Measurements from ENCODE around the gene PCSK7.

Gene PCSK7

DNA sequence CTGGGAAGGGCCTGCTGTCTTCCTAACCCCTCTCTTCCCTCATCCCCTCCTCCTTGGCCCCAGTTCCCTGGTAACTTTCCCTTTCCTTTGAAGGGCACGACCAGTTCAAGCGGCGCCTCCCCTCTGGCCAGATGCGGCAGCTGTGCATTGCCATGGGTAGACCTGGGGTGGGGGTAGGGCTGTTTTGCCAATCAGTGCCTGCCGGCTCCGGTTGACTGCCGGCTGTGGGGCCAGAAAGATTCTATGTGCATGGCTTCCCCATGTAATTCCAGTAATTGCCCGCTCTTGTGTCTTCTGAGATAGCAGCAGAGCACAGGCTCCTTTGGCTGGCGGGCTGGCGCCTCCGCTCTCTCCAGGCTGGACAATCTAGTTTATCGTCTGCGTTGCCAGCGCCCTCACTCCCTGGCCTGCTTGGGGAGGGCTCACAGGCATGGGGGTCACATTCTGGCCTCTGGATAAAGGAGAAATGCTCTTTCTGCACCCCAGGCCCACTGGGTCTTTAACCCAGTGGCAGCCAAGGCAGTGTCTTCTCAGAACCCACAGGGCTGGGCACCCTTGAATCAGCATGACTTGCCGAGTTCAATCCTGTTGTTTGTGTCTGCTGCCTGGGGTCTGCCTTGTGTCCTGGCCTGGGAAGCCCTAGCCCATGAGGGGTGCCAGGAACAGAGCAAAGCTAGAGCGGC is 43.9 kb downstream of the PCSK7 start:
- H3K36me3 ChIP-seq (ENCODE audit: control insufficient read depth, insufficient read depth, low read length): no peaks in the 10 kb centered on the region
- H3K9ac ChIP-seq: no peak overlapping the region
- H3K4me2 ChIP-seq (ENCODE audit: low read length): no peak overlapping the region
- H3K9me3 ChIP-seq (ENCODE audit: control insufficient read depth, low read length): no peaks in the 10 kb centered on the region
- H2AFZ ChIP-seq: no peak overlapping the region
- TF ChIP-seq, protein P1, sequence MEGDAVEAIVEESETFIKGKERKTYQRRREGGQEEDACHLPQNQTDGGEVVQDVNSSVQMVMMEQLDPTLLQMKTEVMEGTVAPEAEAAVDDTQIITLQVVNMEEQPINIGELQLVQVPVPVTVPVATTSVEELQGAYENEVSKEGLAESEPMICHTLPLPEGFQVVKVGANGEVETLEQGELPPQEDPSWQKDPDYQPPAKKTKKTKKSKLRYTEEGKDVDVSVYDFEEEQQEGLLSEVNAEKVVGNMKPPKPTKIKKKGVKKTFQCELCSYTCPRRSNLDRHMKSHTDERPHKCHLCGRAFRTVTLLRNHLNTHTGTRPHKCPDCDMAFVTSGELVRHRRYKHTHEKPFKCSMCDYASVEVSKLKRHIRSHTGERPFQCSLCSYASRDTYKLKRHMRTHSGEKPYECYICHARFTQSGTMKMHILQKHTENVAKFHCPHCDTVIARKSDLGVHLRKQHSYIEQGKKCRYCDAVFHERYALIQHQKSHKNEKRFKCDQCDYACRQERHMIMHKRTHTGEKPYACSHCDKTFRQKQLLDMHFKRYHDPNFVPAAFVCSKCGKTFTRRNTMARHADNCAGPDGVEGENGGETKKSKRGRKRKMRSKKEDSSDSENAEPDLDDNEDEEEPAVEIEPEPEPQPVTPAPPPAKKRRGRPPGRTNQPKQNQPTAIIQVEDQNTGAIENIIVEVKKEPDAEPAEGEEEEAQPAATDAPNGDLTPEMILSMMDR (IDR thresholded peaks at IDR 0.05): no peak
- no peak overlapping the region for H3K27ac ChIP-seq
- H3K27me3 ChIP-seq (ENCODE audit: control insufficient read depth, insufficient read depth, low read length): no peaks in the 10 kb centered on the region
- H3K4me1 ChIP-seq: no peaks in the 10 kb centered on the region
- no peak overlapping the region for H3K4me3 ChIP-seq (ENCODE audit: low read depth, low read length)
- H3K79me2 ChIP-seq: no peaks in the 10 kb centered on the region

DNA sequence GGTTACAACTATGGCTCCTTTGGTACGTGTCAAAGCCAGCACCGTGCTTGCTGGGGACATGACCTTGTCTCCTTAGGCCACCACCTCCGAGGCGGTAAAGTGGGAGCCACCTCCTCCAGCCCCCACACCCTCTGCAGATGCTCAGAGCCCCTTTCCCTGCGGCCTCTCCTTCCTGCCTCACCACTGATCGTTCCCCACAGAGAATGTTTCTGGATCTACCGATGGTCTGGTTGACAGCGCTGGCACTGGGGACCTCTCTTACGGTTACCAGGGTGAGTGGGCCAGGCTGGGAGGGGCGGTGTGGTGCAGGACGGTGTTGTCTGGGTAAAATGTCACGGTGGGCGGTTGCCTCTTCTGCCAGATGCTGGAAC is 44.5 kb downstream of the PCSK7 start:
- H3K27me3 ChIP-seq (ENCODE audit: control insufficient read depth, insufficient read depth, low read length): no peaks in the 10 kb centered on the region
- H3K4me3 ChIP-seq (ENCODE audit: low read depth, low read length): no peak overlapping the region
- H3K79me2 ChIP-seq: no peaks in the 10 kb centered on the region
- no peak overlapping the region for H3K9ac ChIP-seq
- no peak overlapping the region for H2AFZ ChIP-seq
- H3K36me3 ChIP-seq (ENCODE audit: control insufficient read depth, insufficient read depth, low read length): no peaks in the 10 kb centered on the region
- TF ChIP-seq, protein P1 (IDR thresholded peaks at IDR 0.05): no peak
- H3K4me1 ChIP-seq: no peaks in the 10 kb centered on the region
- H3K4me2 ChIP-seq (ENCODE audit: low read length): no peak overlapping the region
- no peaks in the 10 kb centered on the region for H3K9me3 ChIP-seq (ENCODE audit: control insufficient read depth, low read length)
- no peak overlapping the region for H3K27ac ChIP-seq

DNA sequence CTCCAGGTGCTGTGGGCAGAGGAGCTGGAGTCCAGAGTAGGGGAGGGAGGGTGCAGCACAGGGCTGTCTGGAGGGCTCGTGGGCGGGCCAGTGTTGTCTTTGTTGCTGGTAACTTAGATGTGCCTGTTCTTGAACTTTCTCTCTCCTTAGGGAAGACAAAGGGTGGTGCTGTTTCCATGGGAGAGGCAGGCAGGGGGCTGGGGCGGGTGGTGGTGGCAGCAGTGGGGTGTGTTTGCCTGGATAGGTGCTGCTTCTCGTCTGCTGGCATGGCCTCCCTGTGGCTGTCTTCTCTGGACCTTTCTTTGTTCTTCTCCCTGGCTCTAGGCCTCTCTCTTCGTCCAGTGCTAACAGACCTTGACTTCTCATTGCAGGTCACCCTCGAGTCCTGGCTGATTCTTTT is 44.9 kb downstream of the PCSK7 start:
- no peak overlapping the region for H3K9ac ChIP-seq
- no peaks in the 10 kb centered on the region for H3K79me2 ChIP-seq
- no peaks in the 10 kb centered on the region for H3K9me3 ChIP-seq (ENCODE audit: control insufficient read depth, low read length)
- no peak overlapping the region for H3K27ac ChIP-seq
- no peak overlapping the region for H3K4me2 ChIP-seq (ENCODE audit: low read length)
- no peak overlapping the region for H2AFZ ChIP-seq
- TF ChIP-seq, protein P1 (IDR thresholded peaks at IDR 0.05): no peak
- no peaks in the 10 kb centered on the region for H3K4me1 ChIP-seq
- H3K36me3 ChIP-seq (ENCODE audit: control insufficient read depth, insufficient read depth, low read length): no peaks in the 10 kb centered on the region
- H3K27me3 ChIP-seq (ENCODE audit: control insufficient read depth, insufficient read depth, low read length): no peaks in the 10 kb centered on the region
- no peak overlapping the region for H3K4me3 ChIP-seq (ENCODE audit: low read depth, low read length)

DNA sequence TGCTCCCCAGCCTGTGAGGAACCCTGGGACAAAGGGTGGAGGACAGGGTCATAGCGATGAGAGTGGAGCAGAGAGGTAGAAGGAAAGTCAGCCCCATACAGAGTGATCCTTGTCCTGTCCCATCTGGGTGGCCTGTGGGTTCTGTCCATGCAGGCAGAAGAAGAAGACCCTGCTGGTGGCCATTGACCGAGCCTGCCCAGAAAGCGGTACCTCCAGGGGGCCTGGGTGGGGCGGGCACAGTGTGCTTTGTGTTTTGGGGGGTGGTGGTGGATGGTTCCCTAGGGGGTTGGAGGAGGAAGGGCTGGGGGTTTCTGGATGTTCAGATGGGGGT is 45.5 kb downstream of the PCSK7 start:
- TF ChIP-seq, protein P1 (IDR thresholded peaks at IDR 0.05): no peak
- H3K9ac ChIP-seq: no peak overlapping the region
- H3K36me3 ChIP-seq (ENCODE audit: control insufficient read depth, insufficient read depth, low read length): no peaks in the 10 kb centered on the region
- H3K27me3 ChIP-seq (ENCODE audit: control insufficient read depth, insufficient read depth, low read length): no peaks in the 10 kb centered on the region
- no peaks in the 10 kb centered on the region for H3K4me1 ChIP-seq
- H3K4me3 ChIP-seq (ENCODE audit: low read depth, low read length): no peak overlapping the region
- H2AFZ ChIP-seq: no peak overlapping the region
- H3K79me2 ChIP-seq: no peaks in the 10 kb centered on the region
- no peak overlapping the region for H3K4me2 ChIP-seq (ENCODE audit: low read length)
- no peak overlapping the region for H3K27ac ChIP-seq
- H3K9me3 ChIP-seq (ENCODE audit: control insufficient read depth, low read length): no peaks in the 10 kb centered on the region

DNA sequence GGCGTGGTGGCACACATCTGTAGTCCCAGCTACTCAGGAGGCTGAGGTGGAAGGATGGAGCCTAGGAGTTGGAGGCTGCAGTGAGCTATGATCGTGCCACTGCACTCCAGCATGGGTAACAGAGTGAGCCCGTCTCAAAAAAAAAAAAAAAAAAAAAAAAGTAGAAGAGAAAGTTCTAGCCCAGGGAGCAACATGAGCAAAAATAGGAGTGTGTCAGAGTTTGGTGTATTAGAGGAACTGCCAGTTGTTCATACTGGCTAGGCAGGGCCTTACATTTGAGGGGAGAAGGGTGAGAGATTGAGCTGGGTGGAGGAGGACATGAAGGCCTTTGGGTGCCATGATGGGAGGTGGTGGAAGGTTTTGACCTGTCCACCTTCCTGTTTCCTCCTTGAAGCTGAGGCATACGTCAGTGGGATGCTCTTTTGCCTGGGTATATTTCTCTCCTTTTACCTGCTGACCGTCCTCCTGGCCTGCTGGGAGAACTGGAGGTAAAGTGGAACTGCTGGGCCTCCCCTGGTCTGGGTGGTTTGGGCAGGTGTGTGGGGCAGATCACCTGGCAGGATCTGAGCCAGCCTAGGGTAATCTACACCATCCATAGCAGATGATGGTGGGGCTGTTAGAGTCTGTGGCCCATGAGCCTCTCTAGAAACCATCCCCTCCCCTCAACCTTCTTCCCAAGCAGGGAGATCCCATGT is 46.0 kb downstream of the PCSK7 start:
- TF ChIP-seq, protein P1 (IDR thresholded peaks at IDR 0.05): no peak
- H3K4me2 ChIP-seq (ENCODE audit: low read length): no peak overlapping the region
- H3K36me3 ChIP-seq (ENCODE audit: control insufficient read depth, insufficient read depth, low read length): no peaks in the 10 kb centered on the region
- no peaks in the 10 kb centered on the region for H3K79me2 ChIP-seq
- H3K4me1 ChIP-seq: peaks cover 2% of the 10 kb centered on the region
- no peak overlapping the region for H3K9ac ChIP-seq
- no peaks in the 10 kb centered on the region for H3K9me3 ChIP-seq (ENCODE audit: control insufficient read depth, low read length)
- H2AFZ ChIP-seq: no peak overlapping the region
- H3K27me3 ChIP-seq (ENCODE audit: control insufficient read depth, insufficient read depth, low read length): no peaks in the 10 kb centered on the region
- H3K27ac ChIP-seq: no peak overlapping the region
- H3K4me3 ChIP-seq (ENCODE audit: low read depth, low read length): no peak overlapping the region

Measured in parathyroid adenoma (tissue), 2 donors.